Panc1 (cell line): ENCODE measurements around the gene UCN3. TPM values are rescaled to one million over a fixed set of nuclear protein-coding genes. Genes with fewer than 3 reads are reported as not detected.

Source experiments
- ATAC-seq: fragments of 200-7000 bp; cut with Tn5 transposase; 2 replicates; pipeline ENCODE4 v1.9.1; 2020; ENCODE audit warnings: mild to moderate bottlenecking, moderate library complexity
- BruUV-seq: library from RNA; stranded (reverse); fragments of 400-500 nt; replicated peaks from 2 replicates; lab custom pipeline; 2021; lab: Mats Ljungman, UMichigan
- CTCF ChIA-PET: fragments of 300-600 bp; sonication (Branson Sonifier 250); formaldehyde crosslinking; loops from one replicate; lab custom pipeline; 2022; ENCODE audit warnings: antibody characterized with exemption; lab: Charles Lee
- POLR2A ChIA-PET: fragments of 300-600 bp; sonication (Branson Sonifier 250); formaldehyde crosslinking; loops from one replicate; lab custom pipeline; 2022; ENCODE audit warnings: antibody characterized with exemption; lab: Charles Lee
- DNase-seq: peaks from one replicate; pipeline ENCODE4 v3.0.0-alpha.2; 2010; ENCODE audit warnings: low read depth, low spot score
- H3K27ac ChIP-seq: 2 replicates; pipeline ENCODE4 v1.5.1; 2011; ENCODE audit warnings: mild to moderate bottlenecking, low read length, inconsistent platforms
- H3K27me3 ChIP-seq: fragments of 200-500 bp; sonication (Bioruptor generic); 2 replicates; pipeline ENCODE4 v1.6.0; 2014; ENCODE audit warnings: low read length, inconsistent platforms; ENCODE audit not compliant: control insufficient read depth, insufficient read depth
- H3K36me3 ChIP-seq: fragments of 200-500 bp; sonication (Bioruptor generic); 2 replicates; pipeline ENCODE4 v1.5.1; 2014; ENCODE audit warnings: inconsistent platforms, mild to moderate bottlenecking, low read length, moderate library complexity; ENCODE audit not compliant: control insufficient read depth, insufficient read depth
- H3K4me1 ChIP-seq: 2 replicates; pipeline ENCODE4 v1.5.1; 2011; ENCODE audit warnings: inconsistent platforms, mild to moderate bottlenecking, low read length, moderate library complexity; ENCODE audit not compliant: control insufficient read depth, insufficient read depth
- H3K4me3 ChIP-seq, 2 experiments: 2 replicates each; pipeline ENCODE4 v1.5.1; 2011 to 2012; ENCODE audit warnings: low read depth in 2 of 2, low read length in 2 of 2, mild to moderate bottlenecking in 2 of 2, inconsistent platforms in 1 of 2, moderate library complexity in 1 of 2
- H3K9me3 ChIP-seq: fragments of 200-500 bp; sonication (Bioruptor generic); 2 replicates; pipeline ENCODE4 v1.5.1; 2014; ENCODE audit warnings: low read depth, mild to moderate bottlenecking, inconsistent platforms, low read length, moderate library complexity; ENCODE audit not compliant: control insufficient read depth, insufficient read depth
- POLR2AphosphoS5 ChIP-seq: IDR thresholded peaks from 2 replicates; pipeline ENCODE4 v1.6.1; 2012; ENCODE audit warnings: mild to moderate bottlenecking, low read depth, low read length, moderate library complexity
- SIN3A ChIP-seq: IDR thresholded peaks from 2 replicates; pipeline ENCODE4 v1.6.1; 2012; ENCODE audit warnings: low read depth, mild to moderate bottlenecking, low read length, moderate library complexity, borderline replicate concordance; ENCODE audit not compliant: insufficient read depth
- TCF7L2 ChIP-seq: IDR thresholded peaks from 2 replicates; pipeline ENCODE4 v1.6.1; 2011; ENCODE audit warnings: mild to moderate bottlenecking, low read depth, low read length, inconsistent platforms
- in situ Hi-C: cut with HindIII; loops from 2 replicates; pipeline ENCODE4 v1.10.0; 2016; ENCODE audit warnings: low sequenced_read_pairs, low pct_unique_long_range_greater_than_20kb
- intact Hi-C: fragments of 100-400 bp; cut with micrococcal nuclease; formaldehyde crosslinking; loops from one replicate; pipeline ENCODE4 v1.10.0; 2022; ENCODE audit not compliant: unreplicated experiment
- total RNA-seq: library from RNA; stranded (reverse); gene quantifications from one replicate; pipeline ENCODE4 v1.2.1, GENCODE V29; 2021; ENCODE audit not compliant: unreplicated experiment
- TF ChIP-seq, protein P1 (sequence below), 2 experiments: IDR thresholded peaks; 2 replicates each; pipeline ENCODE4 v1.6.1; 2011 to 2012; ENCODE audit warnings: low read depth in 2 of 2, control low read depth in 1 of 2, low read length in 1 of 2, mild to moderate bottlenecking in 1 of 2, moderate library complexity in 1 of 2; ENCODE audit not compliant: insufficient read depth in 1 of 2
- TF ChIP-seq, protein P2 (sequence below): fragments of 450-650 bp; IDR thresholded peaks from 2 replicates; pipeline ENCODE4 v1.5.1; 2017; ENCODE audit warnings: mild to moderate bottlenecking

UCN3 gene
- total RNA-seq, 1 experiment from 2014 or later = not detected

DNA sequence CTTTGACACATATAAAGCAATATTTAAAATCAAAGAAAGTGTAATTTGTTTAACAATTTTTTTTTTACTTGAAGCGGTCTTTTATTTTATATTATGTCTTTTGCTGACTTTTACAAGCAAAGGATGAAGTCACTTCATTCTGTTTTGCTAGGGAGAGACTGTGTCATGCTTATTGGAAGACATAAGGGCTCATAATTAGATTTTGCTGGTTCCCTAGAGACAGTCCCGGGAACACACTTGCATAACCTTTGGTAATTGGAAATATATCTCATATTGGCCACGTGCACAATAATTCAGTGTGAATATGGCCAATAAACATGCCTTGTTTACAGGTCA is 47.1 kb downstream of the UCN3 start:
- DNase-seq (no peak), ATAC-seq (no peak)
- no TSS peak for BruUV-seq
- ChIA-PET CTCF (no interaction called here), POLR2A (no interaction called here)
- H3K4me1 ChIP-seq = no peaks in the 10 kb centered on the region; the same call in 1 of the 2 replicates
- peaks cover 4% of the 10 kb centered on the region; the same call in 1 of the 2 replicates for H3K9me3 ChIP-seq
- H3K27me3 ChIP-seq = no peaks in the 10 kb centered on the region
- peak overlapping the region; percentile 56 for H3K27ac ChIP-seq
- H3K36me3 ChIP-seq = no peaks in the 10 kb centered on the region
- peak overlapping the region; percentile 60 to 71 for H3K4me3 ChIP-seq
- in situ Hi-C loops (no loop called here), intact Hi-C loops (no loop called here)
- TF ChIP-seq POLR2AphosphoS5 (no peak), TCF7L2 (no peak), SIN3A (no peak)
- TF ChIP-seq, protein P1, sequence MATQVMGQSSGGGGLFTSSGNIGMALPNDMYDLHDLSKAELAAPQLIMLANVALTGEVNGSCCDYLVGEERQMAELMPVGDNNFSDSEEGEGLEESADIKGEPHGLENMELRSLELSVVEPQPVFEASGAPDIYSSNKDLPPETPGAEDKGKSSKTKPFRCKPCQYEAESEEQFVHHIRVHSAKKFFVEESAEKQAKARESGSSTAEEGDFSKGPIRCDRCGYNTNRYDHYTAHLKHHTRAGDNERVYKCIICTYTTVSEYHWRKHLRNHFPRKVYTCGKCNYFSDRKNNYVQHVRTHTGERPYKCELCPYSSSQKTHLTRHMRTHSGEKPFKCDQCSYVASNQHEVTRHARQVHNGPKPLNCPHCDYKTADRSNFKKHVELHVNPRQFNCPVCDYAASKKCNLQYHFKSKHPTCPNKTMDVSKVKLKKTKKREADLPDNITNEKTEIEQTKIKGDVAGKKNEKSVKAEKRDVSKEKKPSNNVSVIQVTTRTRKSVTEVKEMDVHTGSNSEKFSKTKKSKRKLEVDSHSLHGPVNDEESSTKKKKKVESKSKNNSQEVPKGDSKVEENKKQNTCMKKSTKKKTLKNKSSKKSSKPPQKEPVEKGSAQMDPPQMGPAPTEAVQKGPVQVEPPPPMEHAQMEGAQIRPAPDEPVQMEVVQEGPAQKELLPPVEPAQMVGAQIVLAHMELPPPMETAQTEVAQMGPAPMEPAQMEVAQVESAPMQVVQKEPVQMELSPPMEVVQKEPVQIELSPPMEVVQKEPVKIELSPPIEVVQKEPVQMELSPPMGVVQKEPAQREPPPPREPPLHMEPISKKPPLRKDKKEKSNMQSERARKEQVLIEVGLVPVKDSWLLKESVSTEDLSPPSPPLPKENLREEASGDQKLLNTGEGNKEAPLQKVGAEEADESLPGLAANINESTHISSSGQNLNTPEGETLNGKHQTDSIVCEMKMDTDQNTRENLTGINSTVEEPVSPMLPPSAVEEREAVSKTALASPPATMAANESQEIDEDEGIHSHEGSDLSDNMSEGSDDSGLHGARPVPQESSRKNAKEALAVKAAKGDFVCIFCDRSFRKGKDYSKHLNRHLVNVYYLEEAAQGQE (IDR thresholded peaks at IDR 0.05; ENCODE audit: insufficient read depth in 1 of 2, low read depth in 2 of 2, low read length in 1 of 2) = no peak
- TF ChIP-seq, protein P2, sequence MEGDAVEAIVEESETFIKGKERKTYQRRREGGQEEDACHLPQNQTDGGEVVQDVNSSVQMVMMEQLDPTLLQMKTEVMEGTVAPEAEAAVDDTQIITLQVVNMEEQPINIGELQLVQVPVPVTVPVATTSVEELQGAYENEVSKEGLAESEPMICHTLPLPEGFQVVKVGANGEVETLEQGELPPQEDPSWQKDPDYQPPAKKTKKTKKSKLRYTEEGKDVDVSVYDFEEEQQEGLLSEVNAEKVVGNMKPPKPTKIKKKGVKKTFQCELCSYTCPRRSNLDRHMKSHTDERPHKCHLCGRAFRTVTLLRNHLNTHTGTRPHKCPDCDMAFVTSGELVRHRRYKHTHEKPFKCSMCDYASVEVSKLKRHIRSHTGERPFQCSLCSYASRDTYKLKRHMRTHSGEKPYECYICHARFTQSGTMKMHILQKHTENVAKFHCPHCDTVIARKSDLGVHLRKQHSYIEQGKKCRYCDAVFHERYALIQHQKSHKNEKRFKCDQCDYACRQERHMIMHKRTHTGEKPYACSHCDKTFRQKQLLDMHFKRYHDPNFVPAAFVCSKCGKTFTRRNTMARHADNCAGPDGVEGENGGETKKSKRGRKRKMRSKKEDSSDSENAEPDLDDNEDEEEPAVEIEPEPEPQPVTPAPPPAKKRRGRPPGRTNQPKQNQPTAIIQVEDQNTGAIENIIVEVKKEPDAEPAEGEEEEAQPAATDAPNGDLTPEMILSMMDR = no peak

DNA sequence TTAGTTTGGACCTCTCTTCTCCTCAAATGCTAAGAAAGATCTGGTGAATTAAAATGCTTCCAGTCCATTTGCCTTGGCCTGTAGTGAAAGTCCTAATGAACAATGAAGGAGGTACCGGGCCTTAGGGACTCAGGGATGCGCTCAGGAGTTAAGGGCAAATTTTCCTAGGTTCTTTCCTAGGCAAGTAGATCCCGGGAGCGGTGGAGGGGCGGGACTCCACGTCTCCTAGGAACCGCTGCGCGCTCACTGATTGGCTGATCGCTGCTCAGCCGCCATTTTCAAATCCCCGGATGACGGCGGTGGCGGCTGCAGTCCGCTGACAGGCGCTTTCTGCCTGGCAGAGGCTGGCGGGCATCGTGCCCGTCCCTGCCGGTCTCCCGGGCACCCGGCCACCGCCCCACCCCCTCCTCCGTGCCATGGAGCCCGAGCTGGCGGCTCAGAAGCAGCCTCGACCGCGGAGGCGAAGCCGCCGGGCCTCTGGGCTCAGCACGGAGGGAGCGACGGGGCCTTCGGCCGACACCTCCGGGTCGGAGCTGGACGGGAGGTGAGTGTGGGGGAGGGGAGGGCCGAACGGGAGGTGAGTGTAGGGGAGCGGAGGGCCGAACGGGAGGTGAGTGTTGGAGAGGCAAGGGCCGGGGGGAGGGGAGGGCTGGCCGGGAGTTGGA is 47.6 kb downstream of the UCN3 start, which contains the start of gene NET1:
TSS of gene NET1 (plus strand) at position 281 of the 665 bp plus-strand sequence. CDS start at position 417, 136 bp downstream.
- intact Hi-C loops = no loop called here
- TF ChIP-seq SIN3A = peak; percentile 98
- TF ChIP-seq TCF7L2 = no peak

More for the DNA sequence above, 47.6 kb downstream of the UCN3 start, which contains the start of gene NET1:
- in situ Hi-C loops = no loop called here
- DNase-seq (peak; percentile 54), ATAC-seq (peak; percentile 99)
- H3K27ac ChIP-seq = peak within 1 kb of the TSS; percentile 78
- peaks cover 4% of the 10 kb centered on the region; the same call in 1 of the 2 replicates for H3K9me3 ChIP-seq
- peak within 1 kb of the TSS; percentile 71 to 82 for H3K4me3 ChIP-seq
- H3K36me3 ChIP-seq = no peaks in the 10 kb centered on the region
- BruUV-seq = no TSS peak
- CTCF ChIA-PET = interaction anchor here (0.6 kb wide), 1 partner anchor 660 kb away, joined by 3 read pairs; no protein-coding TSS in a partner anchor
- H3K27me3 ChIP-seq = no peaks in the 10 kb centered on the region
- POLR2A ChIA-PET = no interaction called here
- no peaks in the 10 kb centered on the region; the same call in 1 of the 2 replicates for H3K4me1 ChIP-seq
